ENCODE results near the gene GTF2H1. TPM values are rescaled to one million over a fixed set of nuclear protein-coding genes. Genes with fewer than 3 reads are reported as not detected.

The GTF2H1 gene
- total RNA-seq, 2 donors from 2014 or later: 23.5 to 26.2 TPM

GRCh38 chr11:18352581-18352980 lies 30.2 kb downstream of the GTF2H1 start:
- peaks cover 6% of the 10 kb centered on the region for H3K36me3 ChIP-seq
- H3K9ac ChIP-seq (ENCODE audit: low read depth in 2 of 2, low read length in 2 of 2): no peak overlapping the region
- intact Hi-C loops (cut with DNase I): no loop called here
- no peak for TF ChIP-seq CTCF (IDR thresholded peaks at IDR 0.05)
- H3K27me3 ChIP-seq: no peaks in the 10 kb centered on the region
- no peaks in the 10 kb centered on the region for H3K9me3 ChIP-seq
- H3K4me1 ChIP-seq: no peaks in the 10 kb centered on the region
- no peak for DNase-seq
- no peak overlapping the region for H3K27ac ChIP-seq
- H3K4me3 ChIP-seq: no peak overlapping the region

GRCh38 chr11:18358646-18359045 lies 36.3 kb downstream of the GTF2H1 start:
- no peaks in the 10 kb centered on the region for H3K27me3 ChIP-seq

GRCh38 chr11:18361154-18361553 lies 38.8 kb downstream of the GTF2H1 start:
- intact Hi-C loops (cut with DNase I): no loop called here
- no peak for DNase-seq
- no peak for TF ChIP-seq CTCF (IDR thresholded peaks at IDR 0.05)
- H3K4me3 ChIP-seq: no peak overlapping the region
- H3K9me3 ChIP-seq: no peaks in the 10 kb centered on the region
- peaks cover 10% of the 10 kb centered on the region for H3K36me3 ChIP-seq
- no peaks in the 10 kb centered on the region for H3K4me1 ChIP-seq
- H3K27me3 ChIP-seq: no peaks in the 10 kb centered on the region
- H3K9ac ChIP-seq (ENCODE audit: low read depth in 2 of 2, low read length in 2 of 2): no peak overlapping the region
- H3K27ac ChIP-seq: no peak overlapping the region

More at GRCh38 chr11:18358646-18359045, 36.3 kb downstream of the GTF2H1 start:
- no peak for DNase-seq
- H3K9me3 ChIP-seq: no peaks in the 10 kb centered on the region
- H3K4me3 ChIP-seq: no peak overlapping the region
- intact Hi-C loops (cut with DNase I): no loop called here
- H3K4me1 ChIP-seq: no peaks in the 10 kb centered on the region
- H3K36me3 ChIP-seq: peaks cover 4% of the 10 kb centered on the region
- no peak for TF ChIP-seq CTCF (IDR thresholded peaks at IDR 0.05)
- no peak overlapping the region for H3K9ac ChIP-seq (ENCODE audit: low read depth in 2 of 2, low read length in 2 of 2)
- no peak overlapping the region for H3K27ac ChIP-seq

- H3K9ac ChIP-seq (ENCODE audit: low read depth in 2 of 2, low read length in 2 of 2): no peak overlapping the region
- H3K27ac ChIP-seq: no peak overlapping the region
- no peaks in the 10 kb centered on the region for H3K9me3 ChIP-seq
- H3K4me1 ChIP-seq: no peaks in the 10 kb centered on the region
- H3K4me3 ChIP-seq: no peak overlapping the region
- H3K27me3 ChIP-seq: no peaks in the 10 kb centered on the region
- no peak for DNase-seq
- H3K36me3 ChIP-seq: peaks cover 10% of the 10 kb centered on the region
- TF ChIP-seq CTCF (IDR thresholded peaks at IDR 0.05): no peak
- intact Hi-C loops (cut with DNase I): no loop called here
Observed at GRCh38 chr11:18364495-18365073, 42.2 kb downstream of the GTF2H1 start.

GRCh38 chr11:18365741-18366140 lies 43.4 kb downstream of the GTF2H1 start:
- DNase-seq: no peak
- Histone ChIP-seq H3K9ac (ENCODE audit: low read depth in 2 of 2, low read length in 2 of 2) (no peak overlapping the region), H3K4me3 (no peak overlapping the region), H3K36me3 (peaks cover 10% of the 10 kb centered on the region), H3K27me3 (no peaks in the 10 kb centered on the region), H3K9me3 (no peaks in the 10 kb centered on the region), H3K27ac (no peak overlapping the region), H3K4me1 (no peaks in the 10 kb centered on the region)
- no peak for TF ChIP-seq CTCF (IDR thresholded peaks at IDR 0.05)
- intact Hi-C loops (cut with DNase I): no loop called here

All from colonic mucosa (tissue), 4 donors.